IMR-90 (cell line): ENCODE measurements around the gene FGFRL1. TPM values are rescaled to one million over a fixed set of nuclear protein-coding genes. Genes with fewer than 3 reads are reported as not detected.

ENCODE experiments used
- ATAC-seq: fragments of 200-7000 bp; cut with Tn5 transposase; 2 replicates; pipeline ENCODE4 v1.9.1; 2020; ENCODE audit warnings: low read depth, mild to moderate bottlenecking, moderate library complexity
- BruUV-seq: library from RNA; stranded (reverse); fragments of 400-500 nt; replicated peaks from 2 replicates; lab custom pipeline; 2021; lab: Mats Ljungman, UMichigan
- CTCF ChIA-PET: fragments of 300-600 bp; formaldehyde crosslinking; extraction: SDS; loops from one replicate; lab custom pipeline; 2021; ENCODE audit warnings: antibody characterized with exemption; lab: Yijun Ruan, JAX
- POLR2A ChIA-PET: fragments of 300-600 bp; sonication (Branson Sonifier 250); formaldehyde crosslinking; loops from one replicate; lab custom pipeline; 2022; ENCODE audit warnings: antibody characterized with exemption; ENCODE audit not compliant: unreplicated experiment; lab: Charles Lee
- DNase-seq: peaks from one replicate; pipeline ENCODE4 v3.0.0; 2013
- H2AFZ ChIP-seq: replicated peaks from 2 replicates; pipeline ENCODE3; 2013; ENCODE audit warnings: low read length, mild to moderate bottlenecking; ENCODE audit not compliant: poor library complexity
- H2AK5ac ChIP-seq: 2 replicates; pipeline ENCODE4 v1.6.1; 2013; ENCODE audit warnings: low read depth, low read length, inconsistent platforms
- H2AK9ac ChIP-seq: replicated peaks from 2 replicates; pipeline ENCODE3; 2013; ENCODE audit warnings: mild to moderate bottlenecking, low read depth, low read length, moderate library complexity; ENCODE audit not compliant: poor library complexity
- H2BK120ac ChIP-seq: 2 replicates; pipeline ENCODE4 v1.6.1; 2013; ENCODE audit warnings: low read depth, low read length, inconsistent platforms
- H2BK15ac ChIP-seq: 3 replicates; pipeline ENCODE4 v1.6.1; 2013; ENCODE audit warnings: low read depth, low read length, inconsistent platforms
- H2BK20ac ChIP-seq: 2 replicates; pipeline ENCODE4 v1.6.1; 2013; ENCODE audit warnings: low read depth, mild to moderate bottlenecking, inconsistent platforms, low read length, moderate library complexity
- H2BK5ac ChIP-seq: 2 replicates; pipeline ENCODE4 v1.6.1; 2013; ENCODE audit warnings: mild to moderate bottlenecking, low read depth, low read length, inconsistent platforms; ENCODE audit not compliant: poor library complexity, severe bottlenecking
- H3K14ac ChIP-seq: replicated peaks from 2 replicates; pipeline ENCODE4 v1.6.1; 2013; ENCODE audit warnings: low read depth, low read length, inconsistent platforms
- H3K18ac ChIP-seq: 2 replicates; pipeline ENCODE4 v1.6.1; 2013; ENCODE audit warnings: low read depth, low read length, control low read depth
- H3K23ac ChIP-seq: 2 replicates; pipeline ENCODE4 v1.6.1; 2013; ENCODE audit warnings: low read depth, low read length, inconsistent platforms
- H3K27ac ChIP-seq: 2 replicates; pipeline ENCODE4 v1.5.1; 2013; ENCODE audit warnings: mild to moderate bottlenecking, control low read depth, low read length; ENCODE audit not compliant: insufficient read depth
- H3K27me3 ChIP-seq: 2 replicates; pipeline ENCODE4 v1.6.1; 2013; ENCODE audit warnings: low read length; ENCODE audit not compliant: control insufficient read depth, insufficient read depth
- H3K36me3 ChIP-seq: 2 replicates; pipeline ENCODE4 v1.6.1; 2013; ENCODE audit warnings: low read length, mixed read lengths; ENCODE audit not compliant: control insufficient read depth, insufficient read depth
- H3K4ac ChIP-seq: 2 replicates; pipeline ENCODE4 v1.6.1; 2013; ENCODE audit warnings: low read depth, low read length, inconsistent platforms
- H3K4me1 ChIP-seq: 2 replicates; pipeline ENCODE4 v1.6.1; 2013; ENCODE audit warnings: low read length, mixed read lengths; ENCODE audit not compliant: control insufficient read depth, insufficient read depth
- H3K4me2 ChIP-seq: 2 replicates; pipeline ENCODE4 v1.6.1; 2013; ENCODE audit warnings: low read depth, mild to moderate bottlenecking, control low read depth, low read length, moderate library complexity
- H3K4me3 ChIP-seq: 2 replicates; pipeline ENCODE4 v1.5.1; 2013; ENCODE audit warnings: low read depth, mild to moderate bottlenecking, control low read depth, low read length, moderate library complexity; ENCODE audit not compliant: insufficient read depth
- H3K56ac ChIP-seq: 2 replicates; pipeline ENCODE4 v1.6.1; 2013; ENCODE audit warnings: low read length, inconsistent platforms; ENCODE audit not compliant: insufficient read depth; ENCODE audit errors: extremely low read depth
- H3K79me1 ChIP-seq, 2 experiments: 2 replicates each; pipeline ENCODE4 v1.6.1; 2013; ENCODE audit warnings: low read length in 2 of 2, inconsistent platforms in 1 of 2, low read depth in 1 of 2
- H3K9ac ChIP-seq: 2 replicates; pipeline ENCODE4 v1.6.1; 2013; ENCODE audit warnings: low read depth, low read length, control low read depth
- H3K9me1 ChIP-seq: 2 replicates; pipeline ENCODE4 v1.6.1; 2013; ENCODE audit warnings: low read length, inconsistent platforms; ENCODE audit not compliant: insufficient read depth
- H3K9me3 ChIP-seq: 2 replicates; pipeline ENCODE4 v1.6.1; 2013; ENCODE audit warnings: low read length; ENCODE audit not compliant: control insufficient read depth, insufficient read depth
- H4K20me1 ChIP-seq: 2 replicates; pipeline ENCODE4 v1.6.1; 2013; ENCODE audit warnings: low read length, inconsistent platforms; ENCODE audit not compliant: insufficient read depth
- H4K5ac ChIP-seq: 2 replicates; pipeline ENCODE4 v1.6.1; 2013; ENCODE audit warnings: mild to moderate bottlenecking, low read depth, low read length, control low read depth
- H4K8ac ChIP-seq, 2 experiments: 2 replicates each; pipeline ENCODE4 v1.6.1; 2013; ENCODE audit warnings: low read depth in 2 of 2, low read length in 2 of 2, control low read depth in 1 of 2, inconsistent platforms in 1 of 2
- H4K91ac ChIP-seq: 2 replicates; pipeline ENCODE4 v1.6.1; 2013; ENCODE audit warnings: low read depth, low read length, inconsistent platforms; ENCODE audit not compliant: insufficient read depth
- MAFK ChIP-seq: IDR thresholded peaks from 2 replicates; pipeline ENCODE4 v1.6.1; 2012; ENCODE audit warnings: low read depth, low read length, improper control_type of control experiment
- RFX5 ChIP-seq: IDR thresholded peaks from 2 replicates; pipeline ENCODE4 v1.8.0; 2012; ENCODE audit warnings: low read depth, mild to moderate bottlenecking, low read length, moderate library complexity
- SMC3 ChIP-seq: fragments of 150-350 bp; IDR thresholded peaks from 2 replicates; pipeline ENCODE4 v1.6.1; 2016; ENCODE audit warnings: low read depth, mild to moderate bottlenecking, antibody characterized with exemption, low read length, moderate library complexity
- WGBS, 2 experiments: methylation state at CpG; one replicate each; pipeline versions ENCODE4 v1.1.5 to v1.1.7; 2013; ENCODE audit warnings: missing lambda C conversion rate in 2 of 2; ENCODE audit not compliant: insufficient read length in 1 of 2; ENCODE audit errors: extremely low coverage in 2 of 2; 5-methylcytosine and 5-hydroxymethylcytosine counted together
- dilution Hi-C: fragments of 300-500 bp; cut with HindIII; formaldehyde crosslinking; loops from one replicate; pipeline ENCODE4 v1.14.3; 2018; ENCODE audit warnings: low sequenced_read_pairs; ENCODE audit not compliant: unreplicated experiment
- in situ Hi-C: fragments of 300-500 bp; cut with MboI; formaldehyde crosslinking; loops from 3 replicates; pipeline ENCODE4 v1.14.3; 2019; ENCODE audit warnings: low sequenced_read_pairs, inconsistent platforms, mixed read lengths
- intact Hi-C: fragments of 100-400 bp; cut with micrococcal nuclease; formaldehyde crosslinking; loops from 2 replicates; pipeline ENCODE4 v1.10.0; 2022
- polyA plus RNA-seq, 3 experiments: library from polyadenylated mRNA; depleted of rRNA; stranded (reverse); fragments of >200 nt; gene quantifications; 2 replicates each; pipeline ENCODE4 v1.2.3, GENCODE V29; 2012; ENCODE audit warnings: low replicate concordance in 1 of 3
- total RNA-seq: library from RNA; depleted of rRNA; stranded (reverse); fragments of >200 nt; gene quantifications from 2 replicates; pipeline ENCODE4 v1.2.3, GENCODE V29; 2012

FGFRL1 gene
- total and polyA plus RNA-seq, 2 of the 4 experiments (the other 2 are of a cell fraction): 49.3 to 78.8 TPM

- no TSS peak for BruUV-seq
- no peaks in the 10 kb centered on the region for H3K9me3 ChIP-seq
- ATAC-seq (no peak), DNase-seq (no peak)
- H4K20me1 ChIP-seq: peaks cover 9% of the 10 kb centered on the region; the same call in 1 of the 2 replicates
- H3K4ac ChIP-seq: no peak overlapping the region
- 79% methylated on average over 4 of the region's 36 CpGs; no CpG with 5 or more reads in 1 of the 2 experiments for WGBS, 2 experiments
- no peak overlapping the region for H3K14ac ChIP-seq
- H3K23ac ChIP-seq: no peak overlapping the region
- H2BK15ac ChIP-seq: no peak overlapping the region
- H3K27ac ChIP-seq: no peak overlapping the region
- no peak overlapping the region for H3K18ac ChIP-seq
- H4K5ac ChIP-seq: no peak overlapping the region
- H3K9ac ChIP-seq: no peak overlapping the region
- no peak overlapping the region for H3K4me3 ChIP-seq
- no peak overlapping the region for H4K8ac ChIP-seq
- H2AK9ac ChIP-seq: no peak overlapping the region
- intact Hi-C loops (no loop called here), dilution Hi-C loops (no loop called here), in situ Hi-C loops (no loop called here)
- no peak overlapping the region; the same call in 1 of the 2 replicates for H2AK5ac ChIP-seq
- H3K79me1 ChIP-seq: no peaks in the 10 kb centered on the region
- no peak overlapping the region for H4K91ac ChIP-seq
- TF ChIP-seq RFX5: no peak
- TF ChIP-seq SMC3: no peak
- no peak for TF ChIP-seq MAFK
- H3K4me1 ChIP-seq: peaks cover 7% of the 10 kb centered on the region; the same call in 1 of the 2 replicates
- ChIA-PET POLR2A (no interaction called here), CTCF (no interaction called here)
- H3K4me2 ChIP-seq: no peak overlapping the region
- H2BK20ac ChIP-seq: no peak overlapping the region
- peaks cover 11% of the 10 kb centered on the region for H3K9me1 ChIP-seq
- H3K36me3 ChIP-seq: peaks cover 20% of the 10 kb centered on the region
- no peak overlapping the region for H3K56ac ChIP-seq
- no peak overlapping the region for H2AFZ ChIP-seq
- H2BK120ac ChIP-seq: no peak overlapping the region
- no peak overlapping the region for H2BK5ac ChIP-seq
- H3K27me3 ChIP-seq: no peaks in the 10 kb centered on the region
Measured at GRCh38 chr4:1028574-1029220, 17.3 kb downstream of the FGFRL1 start.
